ENCODE results near the gene HS3ST2.

The HS3ST2 gene

DNA sequence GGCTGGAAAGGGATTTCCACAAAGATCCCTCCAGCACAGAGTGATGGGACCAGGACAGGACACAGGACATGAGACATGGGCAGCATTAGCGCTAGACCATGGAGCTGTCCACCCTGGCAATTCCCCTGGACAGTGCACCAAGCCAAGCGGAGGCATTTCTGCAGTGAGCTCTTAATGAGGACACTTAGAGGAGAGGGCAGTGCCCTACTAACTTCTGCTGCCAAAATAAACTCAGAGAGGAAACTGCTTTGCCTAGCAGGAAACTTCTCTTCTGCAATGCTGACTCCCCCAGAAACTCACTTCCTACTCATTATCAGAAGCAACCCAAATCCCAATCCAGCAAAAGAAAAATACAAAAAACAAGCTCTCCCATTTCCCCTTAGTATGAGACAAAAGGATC lies 119.2 kb downstream of the HS3ST2 start:
- no peak overlapping the region for H3K27ac ChIP-seq (ENCODE audit: low read depth, low read length)

GRCh38 chr16:22934786-22935185 lies 120.8 kb downstream of the HS3ST2 start:
- no peaks in the 10 kb centered on the region for H3F3A ChIP-seq (ENCODE audit: insufficient read depth)
- H3K9ac ChIP-seq (ENCODE audit: low read length): no peak overlapping the region
- TF ChIP-seq EZH2phosphoT487 (conservative IDR thresholded peaks at IDR 0.05; ENCODE audit: low read length): no peak
- TF ChIP-seq CTCF (IDR thresholded peaks at IDR 0.05; ENCODE audit: insufficient read depth, low read length, poor library complexity, severe bottlenecking): no peak
- no peaks in the 10 kb centered on the region for H3K9me3 ChIP-seq (ENCODE audit: insufficient read depth, low read length)
- H3K36me3 ChIP-seq (ENCODE audit: low read length): no peaks in the 10 kb centered on the region
- no peak overlapping the region for H3K27ac ChIP-seq (ENCODE audit: low read depth, low read length)
- H3K79me2 ChIP-seq (ENCODE audit: insufficient read depth, low read length): no peaks in the 10 kb centered on the region
- no peaks in the 10 kb centered on the region for H3K27me3 ChIP-seq (ENCODE audit: low read length)
- H2AFZ ChIP-seq (ENCODE audit: low read depth, low read length, severe bottlenecking): no peak overlapping the region
- H3K9me2 ChIP-seq (replicated peaks; ENCODE audit: insufficient read depth, low read length): no peaks in the 10 kb centered on the region
- H3K4me2 ChIP-seq (ENCODE audit: low read depth, low read length, poor library complexity, severe bottlenecking): no peak overlapping the region
- H4K20me1 ChIP-seq (ENCODE audit: low read depth, low read length): no peaks in the 10 kb centered on the region
- H3K4me3 ChIP-seq (ENCODE audit: insufficient read depth, low read length, poor library complexity, severe bottlenecking): no peak overlapping the region

More for the DNA sequence above, 119.2 kb downstream of the HS3ST2 start:
- no peak for TF ChIP-seq CTCF (IDR thresholded peaks at IDR 0.05; ENCODE audit: insufficient read depth, low read length, poor library complexity, severe bottlenecking)
- TF ChIP-seq EZH2phosphoT487 (conservative IDR thresholded peaks at IDR 0.05; ENCODE audit: low read length): no peak
- H4K20me1 ChIP-seq (ENCODE audit: low read depth, low read length): no peaks in the 10 kb centered on the region
- no peak overlapping the region for H3K4me3 ChIP-seq (ENCODE audit: insufficient read depth, low read length, poor library complexity, severe bottlenecking)
- no peaks in the 10 kb centered on the region; the same call in 1 of the 2 replicates for H3K27me3 ChIP-seq (ENCODE audit: low read length)
- H3K9me3 ChIP-seq (ENCODE audit: insufficient read depth, low read length): no peaks in the 10 kb centered on the region
- no peaks in the 10 kb centered on the region for H3K9me2 ChIP-seq (replicated peaks; ENCODE audit: insufficient read depth, low read length)
- H3K4me2 ChIP-seq (ENCODE audit: low read depth, low read length, poor library complexity, severe bottlenecking): no peak overlapping the region
- H3K79me2 ChIP-seq (ENCODE audit: insufficient read depth, low read length): no peaks in the 10 kb centered on the region
- H3F3A ChIP-seq (ENCODE audit: insufficient read depth): no peaks in the 10 kb centered on the region
- no peak overlapping the region for H2AFZ ChIP-seq (ENCODE audit: low read depth, low read length, severe bottlenecking)
- H3K9ac ChIP-seq (ENCODE audit: low read length): no peak overlapping the region
- no peaks in the 10 kb centered on the region for H3K36me3 ChIP-seq (ENCODE audit: low read length)

GRCh38 chr16:22937169-22937568 lies 123.2 kb downstream of the HS3ST2 start:
- Histone ChIP-seq H3K4me2 (ENCODE audit: low read depth, low read length, poor library complexity, severe bottlenecking) (no peak overlapping the region), H3K27ac (ENCODE audit: low read depth, low read length) (no peak overlapping the region), H3K4me3 (ENCODE audit: insufficient read depth, low read length, poor library complexity, severe bottlenecking) (no peak overlapping the region), H2AFZ (ENCODE audit: low read depth, low read length, severe bottlenecking) (no peak overlapping the region), H3K27me3 (ENCODE audit: low read length) (no peaks in the 10 kb centered on the region), H3K36me3 (ENCODE audit: low read length) (no peaks in the 10 kb centered on the region), H3K9me2 (replicated peaks; ENCODE audit: insufficient read depth, low read length) (no peaks in the 10 kb centered on the region), H3F3A (ENCODE audit: insufficient read depth) (no peaks in the 10 kb centered on the region), H3K9ac (ENCODE audit: low read length) (no peak overlapping the region), H3K9me3 (ENCODE audit: insufficient read depth, low read length) (no peaks in the 10 kb centered on the region), H4K20me1 (ENCODE audit: low read depth, low read length) (no peaks in the 10 kb centered on the region), H3K79me2 (ENCODE audit: insufficient read depth, low read length) (no peaks in the 10 kb centered on the region)
- TF ChIP-seq EZH2phosphoT487 (conservative IDR thresholded peaks at IDR 0.05; ENCODE audit: low read length) (no peak), CTCF (IDR thresholded peaks at IDR 0.05; ENCODE audit: insufficient read depth, low read length, poor library complexity, severe bottlenecking) (no peak)
